ENCODE data around the gene EHMT1.
"Not testable (repeated sequence)": the region's sequence is repeated elsewhere in the genome, so short reads cannot be mapped to it uniquely, and the experiment has no call there.

EHMT1 gene

DNA sequence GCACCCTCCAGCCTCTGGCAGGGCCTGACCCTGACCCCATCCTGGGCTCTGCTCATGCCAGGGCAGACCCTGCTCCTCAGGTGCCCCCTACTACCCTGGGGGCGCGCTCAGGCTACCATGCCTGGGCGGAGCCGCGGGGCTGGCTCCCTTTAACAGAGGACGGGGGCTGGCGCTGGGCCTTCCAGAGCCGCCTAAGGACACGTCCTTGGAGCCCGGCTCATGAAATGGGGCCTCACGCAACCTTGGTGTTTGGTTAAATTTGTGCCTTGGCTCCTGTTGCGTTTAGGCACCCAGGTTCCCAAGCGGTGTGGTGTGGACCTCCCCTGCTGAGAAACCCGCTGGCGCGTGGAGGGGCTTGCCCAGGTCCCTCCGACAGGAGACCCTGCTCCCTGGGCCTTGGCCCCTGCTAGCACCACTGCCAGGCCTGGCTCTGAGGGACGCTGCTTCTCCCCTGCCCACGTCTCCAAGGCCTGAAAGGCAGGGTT, 3.4 kb upstream of the EHMT1 start:
- no peak for FAIRE-seq

DNA sequence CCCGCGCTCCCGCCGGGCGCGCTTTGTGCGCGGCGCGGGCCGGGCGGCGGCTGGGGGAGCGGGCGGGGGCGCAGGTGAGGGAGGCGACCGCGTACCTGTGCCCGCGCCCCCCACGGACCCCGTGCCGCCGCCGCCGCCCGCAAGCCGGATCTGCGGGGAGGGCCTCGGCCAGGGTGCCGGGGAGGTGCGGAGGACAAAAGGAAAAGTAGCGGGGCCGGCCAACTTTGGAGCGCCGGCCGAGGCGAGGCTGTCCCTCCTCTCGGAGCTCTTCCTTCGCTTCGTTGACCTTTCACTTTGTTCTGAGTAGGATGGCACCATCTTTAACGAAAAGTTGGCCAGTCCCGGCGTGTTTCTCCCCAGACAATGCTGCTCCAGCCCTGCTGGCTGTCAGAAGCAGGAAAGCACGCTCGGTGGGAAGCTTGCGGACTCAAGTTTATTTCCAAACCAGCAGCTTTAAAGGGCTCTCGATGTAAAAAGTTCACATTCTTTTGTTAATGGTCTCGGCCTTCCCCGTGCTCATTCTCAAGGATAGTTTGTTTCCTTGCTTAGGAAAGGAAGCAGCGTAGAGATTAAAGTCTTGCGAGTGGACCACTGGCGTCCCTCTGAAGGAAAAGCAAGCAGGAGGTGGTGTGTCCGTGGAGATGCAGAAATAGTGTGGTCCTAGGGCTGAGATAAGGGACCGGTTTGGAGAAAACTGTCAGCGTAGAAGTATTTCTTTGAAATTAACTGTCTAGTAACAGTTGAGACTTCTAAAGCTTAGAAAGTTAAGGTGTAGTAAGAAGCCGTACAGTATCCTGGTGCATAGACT, 639 bp downstream of the EHMT1 start:
- FAIRE-seq, result no peak

DNA sequence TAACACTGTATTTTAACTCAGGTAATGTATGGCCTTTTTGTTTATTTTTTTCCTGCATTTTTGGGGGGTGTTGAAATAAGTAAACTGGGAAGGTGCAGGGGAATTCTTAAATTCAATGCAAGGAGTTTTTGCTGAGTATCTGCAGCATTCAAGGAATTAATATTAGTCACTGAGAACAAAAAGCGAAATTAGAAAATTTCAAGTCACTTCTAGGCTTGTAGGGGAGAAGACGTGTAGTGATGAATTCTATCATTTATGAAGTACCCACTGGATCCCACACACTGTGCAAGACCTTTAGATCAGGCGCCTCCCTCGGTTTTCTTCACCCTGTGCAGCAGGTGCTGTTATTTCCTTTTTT, 1.2 kb downstream of the EHMT1 start:
- no peak for FAIRE-seq

DNA sequence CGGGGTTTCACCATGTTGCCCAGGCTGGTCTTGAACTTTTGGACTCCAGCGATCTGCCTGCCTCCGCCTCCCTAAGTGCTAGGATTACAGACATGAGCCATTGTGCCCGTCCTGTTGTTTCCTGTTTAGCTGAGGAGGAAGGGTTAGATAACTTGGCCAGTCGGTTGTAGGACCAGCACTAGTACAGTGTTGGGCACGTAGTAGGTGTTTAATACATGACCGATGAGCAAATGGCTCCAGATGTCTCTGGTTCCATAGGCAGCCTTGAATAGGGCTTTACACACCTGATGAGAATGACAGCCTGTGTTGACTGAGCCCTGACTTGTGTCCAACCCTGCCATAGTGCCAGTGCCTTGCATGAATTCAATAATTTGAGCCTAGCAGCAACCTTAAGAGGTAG, 1.8 kb downstream of the EHMT1 start:
- no peak for FAIRE-seq

DNA sequence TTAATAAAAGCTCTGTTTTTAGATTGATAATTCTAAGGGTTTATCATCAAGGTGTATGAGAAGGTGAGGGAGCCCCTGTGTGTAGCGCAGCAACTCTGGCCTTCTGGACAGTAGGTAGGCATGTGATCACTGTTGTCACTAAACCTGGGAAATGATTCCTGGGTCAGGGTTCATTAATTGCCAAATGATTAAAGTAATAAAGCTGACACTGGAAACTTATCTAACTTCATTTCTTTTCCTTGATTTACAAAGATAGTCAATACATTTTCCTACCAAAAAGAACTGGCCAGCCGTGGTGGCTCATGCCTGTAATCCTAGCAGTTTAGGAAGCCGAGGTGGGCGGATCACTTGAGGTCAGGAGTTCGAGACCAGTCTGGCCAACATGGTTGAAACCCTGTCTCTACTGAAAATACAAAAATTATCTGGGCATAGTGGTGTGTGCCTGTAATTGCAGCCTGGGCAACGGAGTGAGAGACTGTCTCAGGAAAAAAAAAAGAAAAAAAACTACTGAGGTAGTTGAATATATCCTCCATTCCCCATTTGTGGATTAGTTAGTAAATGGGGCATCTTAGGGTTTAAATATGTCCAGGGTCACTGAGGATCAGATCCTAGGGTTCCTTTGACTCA, 2.4 kb downstream of the EHMT1 start:
- no peak for FAIRE-seq

DNA sequence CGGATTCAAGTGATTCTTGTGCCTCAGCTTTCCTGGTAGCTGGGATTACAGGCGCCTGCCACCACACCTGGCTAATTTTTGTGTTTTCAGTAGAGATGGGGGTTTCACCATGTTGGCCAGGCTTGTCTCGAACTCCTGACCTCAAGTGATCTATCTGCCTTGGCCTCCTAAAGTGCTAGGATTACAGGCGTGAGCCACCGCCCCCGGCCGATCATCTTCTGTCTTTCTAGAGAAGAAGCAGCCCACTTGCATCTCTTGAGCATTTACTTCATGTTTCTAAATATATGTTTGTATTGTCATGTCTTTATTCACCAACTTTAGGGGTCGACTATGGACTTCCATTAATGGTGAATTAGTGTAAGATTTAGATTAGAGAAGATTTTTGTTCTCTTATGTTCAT, 3.4 kb downstream of the EHMT1 start:
- FAIRE-seq, result not testable (repeated sequence)

DNA sequence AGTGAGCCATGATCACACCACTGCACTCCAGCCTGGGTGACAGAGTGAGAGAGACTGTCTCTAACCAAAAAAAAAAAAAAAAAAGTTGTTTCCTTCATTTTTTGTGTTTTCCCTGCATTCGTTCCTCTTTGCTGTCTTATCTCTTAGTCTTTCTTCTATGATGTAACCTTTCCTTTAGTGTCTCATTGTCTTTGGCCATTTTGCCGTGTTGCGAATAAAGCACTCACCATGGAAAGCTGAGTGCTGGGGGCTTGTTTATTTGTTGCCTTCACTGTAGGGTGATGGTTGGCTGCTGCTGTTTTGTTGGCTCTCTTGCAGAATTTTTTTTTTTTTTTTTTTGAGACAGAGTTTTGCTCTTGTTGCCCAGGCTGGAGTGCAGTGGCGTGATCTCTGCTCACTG, 7.7 kb downstream of the EHMT1 start:
- no peak for FAIRE-seq

DNA sequence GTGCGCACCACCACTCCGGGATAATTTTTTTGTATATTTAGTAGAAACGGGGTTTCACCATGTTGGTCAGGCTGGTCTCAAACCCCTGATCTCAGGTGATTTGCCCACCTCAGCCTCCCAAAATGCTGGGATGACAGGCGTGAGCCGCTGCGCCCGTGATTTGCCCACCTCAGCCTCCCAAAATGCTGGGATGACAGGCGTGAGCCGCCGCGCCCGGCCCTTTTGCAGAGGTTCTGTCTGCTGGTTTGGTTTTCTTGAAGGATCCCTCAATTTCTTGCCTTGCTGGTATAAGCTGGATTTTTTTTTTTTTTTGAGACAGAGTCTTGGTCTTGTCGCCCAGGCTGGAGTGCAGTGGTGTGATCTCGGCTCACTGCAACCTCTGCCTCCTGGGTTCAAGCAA, 8.6 kb downstream of the EHMT1 start:
- FAIRE-seq, result not testable (repeated sequence)

DNA sequence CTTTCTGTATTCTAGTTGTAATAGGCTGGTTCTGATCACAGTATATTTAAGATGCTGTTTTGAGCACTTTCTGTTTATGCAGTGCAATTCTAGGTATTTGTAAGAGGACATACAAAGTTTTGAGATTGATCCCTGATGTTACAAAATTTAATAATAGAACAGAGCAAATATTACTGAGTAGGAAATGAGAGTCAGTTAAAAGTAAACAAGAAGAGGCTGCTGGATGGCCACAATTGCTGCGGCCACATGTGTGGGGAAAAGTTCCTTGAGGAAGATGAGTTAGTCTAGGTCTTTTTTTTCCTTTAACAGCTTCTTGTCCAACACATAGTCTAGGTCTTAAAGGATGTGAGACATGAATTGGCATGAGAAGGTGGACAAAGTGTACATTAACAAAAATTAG, 11.3 kb downstream of the EHMT1 start:
- FAIRE-seq, result peak; percentile 47

DNA sequence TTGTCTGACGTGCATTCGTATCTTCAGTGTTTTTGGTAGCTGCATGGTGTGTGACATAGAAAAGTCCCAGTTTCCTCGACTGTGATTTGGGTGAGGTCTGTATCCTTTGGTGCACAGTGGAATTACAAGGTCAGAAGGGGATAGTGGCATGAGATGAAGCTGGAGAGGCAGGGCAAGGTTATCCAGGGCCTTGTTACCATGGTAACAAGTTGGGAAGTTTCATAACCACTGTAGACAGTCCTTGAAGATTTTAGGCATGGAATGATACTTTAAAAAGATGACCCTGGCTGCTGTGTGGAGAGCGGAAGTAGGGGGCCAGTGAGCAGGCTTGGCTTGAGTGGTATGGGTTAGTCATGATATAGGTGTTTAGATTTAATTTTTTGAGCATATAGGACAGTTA, 11.9 kb downstream of the EHMT1 start:
- FAIRE-seq, result no peak

DNA sequence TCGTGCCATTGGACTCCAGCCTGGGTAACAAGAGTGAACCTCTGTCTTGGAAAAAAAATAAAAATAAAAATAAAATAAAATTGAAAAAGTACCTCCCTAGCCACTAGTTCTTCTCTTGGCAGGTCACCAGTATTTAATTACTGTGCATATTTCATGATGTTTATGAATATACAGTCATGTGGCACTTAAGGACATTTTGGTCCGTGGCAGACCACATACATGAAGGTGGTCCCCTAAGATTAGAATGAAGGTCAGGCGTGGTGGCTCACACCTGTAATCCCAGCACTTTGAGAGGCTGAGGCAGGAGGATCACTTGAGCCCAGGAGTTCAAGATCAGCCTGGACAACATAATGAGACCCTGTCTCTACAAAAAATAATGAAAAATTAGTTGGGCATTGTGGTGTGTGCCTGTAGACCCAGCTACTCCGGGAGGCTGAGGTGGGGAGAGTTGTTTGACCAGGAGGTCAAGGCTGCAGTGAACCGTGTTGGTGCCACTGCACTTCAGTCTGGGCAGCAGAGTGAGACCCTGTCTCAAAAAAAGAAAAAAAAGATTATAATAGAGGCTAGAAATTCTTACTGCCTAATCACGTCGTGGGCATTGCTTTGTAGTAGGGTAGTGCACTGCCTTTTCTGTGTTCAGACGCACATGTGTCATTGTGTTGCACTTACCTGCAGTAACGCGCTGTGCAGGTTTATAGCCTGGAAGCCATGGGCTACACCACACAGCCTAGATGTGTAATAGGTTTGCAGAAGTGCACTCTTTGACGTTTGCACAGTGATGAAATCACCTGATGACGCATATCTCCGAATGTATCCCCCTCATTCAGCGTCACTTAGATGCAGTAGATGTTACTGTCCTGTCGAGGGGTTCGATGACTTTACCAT, 12.8 kb downstream of the EHMT1 start:
- FAIRE-seq, result no peak

DNA sequence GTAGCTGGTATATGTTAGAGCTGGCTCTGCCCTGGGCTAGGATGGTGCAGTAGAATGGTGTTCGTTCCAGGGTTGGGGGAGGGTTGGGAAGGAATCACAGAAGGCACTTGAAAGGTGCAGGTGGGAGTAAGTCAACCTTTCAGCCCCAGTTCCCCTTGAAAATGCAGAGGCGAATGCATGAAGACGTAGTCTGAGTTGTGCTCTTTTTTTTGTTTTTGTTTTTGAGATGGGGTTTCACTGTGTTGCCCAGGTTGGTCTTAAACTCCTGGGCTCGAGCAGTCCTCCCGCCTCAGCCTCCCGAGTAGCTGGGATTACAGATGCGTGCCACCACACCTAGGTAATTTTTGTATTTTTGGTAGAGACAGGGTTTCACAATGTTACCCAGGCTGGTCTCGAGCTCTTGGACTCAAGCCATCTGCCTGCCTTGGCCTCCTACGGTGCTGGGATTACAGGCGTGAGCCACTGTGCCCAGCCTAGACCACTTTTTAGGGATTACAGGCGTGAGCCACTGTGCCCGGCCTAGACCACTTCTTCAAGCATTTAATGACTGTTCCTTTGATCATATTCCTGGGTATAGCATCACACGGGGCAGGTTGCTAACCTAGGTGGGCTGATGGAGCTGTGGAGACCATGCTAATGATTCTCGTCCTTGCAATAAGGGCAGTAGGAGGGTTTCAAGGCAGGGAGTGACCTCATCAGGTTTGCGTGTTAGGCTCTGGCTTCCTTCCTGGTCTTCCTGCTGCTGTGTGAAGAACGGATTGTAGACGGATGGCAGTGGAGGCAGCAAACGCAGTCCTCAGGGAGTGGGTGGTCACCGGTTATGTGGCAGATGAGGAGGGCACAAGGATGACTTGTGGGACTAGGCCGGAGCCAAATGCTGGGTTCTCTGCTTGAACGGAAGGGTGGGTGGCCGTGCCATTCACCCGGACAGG, 13.7 kb downstream of the EHMT1 start:
- FAIRE-seq, result no peak

DNA sequence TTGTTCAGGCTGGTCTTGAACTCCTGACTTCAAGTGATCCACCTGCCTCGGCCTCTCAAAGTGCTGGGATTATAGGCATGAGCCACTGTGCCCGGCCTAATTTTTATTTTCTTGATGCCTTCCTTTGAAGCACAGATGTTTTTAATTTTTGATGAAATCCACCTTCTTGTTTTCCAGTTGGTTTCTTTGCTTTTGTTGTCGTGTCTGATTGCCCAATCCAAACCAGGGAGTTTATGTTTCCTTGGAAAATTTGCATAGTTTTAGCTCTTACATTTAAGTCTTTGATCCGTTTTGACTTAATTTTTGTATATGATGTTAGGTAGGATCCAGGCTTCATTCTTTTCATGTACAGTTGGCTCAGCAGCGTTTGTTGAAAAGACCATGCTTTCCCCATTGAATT, 15.2 kb downstream of the EHMT1 start:
- FAIRE-seq, result no peak

DNA sequence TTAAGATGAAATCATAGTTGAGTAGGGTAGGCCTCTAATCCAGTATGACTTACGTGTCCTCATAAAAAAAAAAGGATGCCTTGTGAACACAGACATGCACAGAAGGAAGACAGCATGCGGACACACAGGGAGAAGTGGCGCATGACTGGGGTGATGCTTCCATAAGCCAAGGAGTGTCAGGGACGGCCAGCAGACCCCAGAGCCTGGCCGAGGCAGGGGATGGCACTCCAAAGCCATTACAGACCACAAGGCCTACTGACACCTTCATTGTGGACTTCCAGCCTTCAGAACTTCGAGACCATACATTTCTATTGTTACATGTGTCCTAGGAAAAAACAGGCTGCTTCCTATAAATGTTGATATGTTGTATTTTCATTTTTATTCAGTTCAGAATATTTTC, 19.9 kb downstream of the EHMT1 start:
- no peak for FAIRE-seq

DNA sequence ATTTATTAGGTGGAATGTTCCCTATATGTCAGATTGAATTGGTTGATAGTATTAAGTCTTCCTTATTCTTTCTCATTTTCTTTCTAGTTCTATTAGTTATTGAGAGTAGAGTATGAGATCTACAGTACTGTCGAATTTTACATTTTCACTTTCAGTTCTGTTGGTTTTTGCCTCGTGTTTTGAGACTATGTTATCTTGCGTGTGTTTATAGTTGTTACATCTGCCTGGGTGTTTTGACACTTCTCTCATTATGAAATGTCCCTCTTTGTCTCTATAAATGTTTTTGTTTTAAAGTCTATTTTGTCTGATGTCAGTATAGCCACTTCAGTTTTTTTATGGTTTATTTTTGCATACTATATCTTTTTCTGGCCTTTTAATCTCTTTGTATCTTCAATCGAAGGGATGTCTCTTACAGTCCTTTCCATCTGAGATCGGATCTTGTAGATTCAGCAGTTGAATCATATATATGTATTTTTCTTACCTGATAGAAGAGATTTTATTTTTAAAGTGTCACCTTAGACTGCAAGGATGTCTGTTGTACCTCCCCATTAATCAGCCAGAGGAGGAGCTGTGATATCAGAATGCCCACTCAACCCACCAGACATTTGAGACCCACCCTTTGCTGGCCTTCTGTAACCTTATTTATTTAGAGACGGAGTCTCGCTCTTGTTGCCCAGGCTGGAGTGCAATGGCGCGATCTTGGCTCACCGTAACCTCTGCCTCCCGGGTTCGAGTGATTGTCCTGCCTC, 20.7 kb downstream of the EHMT1 start:
- FAIRE-seq, result no peak

DNA sequence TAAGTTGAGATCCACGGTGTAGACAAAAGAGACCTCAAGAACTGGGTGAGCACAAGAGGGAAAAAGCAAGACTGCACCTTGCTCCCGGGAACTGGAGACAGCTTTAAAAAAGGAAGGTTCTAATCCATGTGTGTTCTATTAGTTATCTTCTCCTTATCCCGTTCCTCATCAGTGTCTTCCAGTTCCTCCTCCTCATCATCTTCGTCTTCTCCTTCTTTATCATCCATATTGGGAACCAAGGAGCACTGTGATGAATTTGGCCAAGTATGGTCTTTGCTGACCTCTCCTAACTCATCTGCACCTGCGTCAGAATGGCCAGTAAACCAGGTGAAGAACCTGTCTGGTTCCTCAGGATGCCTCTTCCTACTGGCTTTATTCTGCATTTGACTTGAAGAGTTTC, 22.1 kb downstream of the EHMT1 start:
- no peak for FAIRE-seq

DNA sequence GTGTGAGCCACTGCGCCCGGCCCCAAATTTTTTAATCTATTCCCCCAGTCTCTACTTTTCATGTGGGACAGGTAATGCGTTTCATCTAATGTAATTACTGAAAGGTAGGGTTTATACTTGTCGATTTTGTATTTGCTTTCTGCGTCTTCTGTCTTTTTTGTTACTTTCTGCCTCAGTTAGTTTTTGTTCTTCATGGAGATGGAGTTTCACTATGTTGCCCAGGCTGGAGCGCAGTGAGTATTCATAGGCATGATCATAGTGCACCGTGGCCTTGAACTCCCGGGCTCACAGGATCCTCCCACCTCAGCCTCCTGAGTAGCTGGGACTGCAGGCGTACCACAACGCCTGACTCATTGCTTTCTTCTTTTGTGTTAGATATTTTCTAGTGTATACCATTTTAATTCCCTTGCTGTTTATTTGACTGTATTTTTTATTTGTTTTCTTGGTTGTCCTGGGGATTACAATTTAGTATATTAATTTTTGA, 23.4 kb downstream of the EHMT1 start:
- FAIRE-seq, result peak; percentile 27

DNA sequence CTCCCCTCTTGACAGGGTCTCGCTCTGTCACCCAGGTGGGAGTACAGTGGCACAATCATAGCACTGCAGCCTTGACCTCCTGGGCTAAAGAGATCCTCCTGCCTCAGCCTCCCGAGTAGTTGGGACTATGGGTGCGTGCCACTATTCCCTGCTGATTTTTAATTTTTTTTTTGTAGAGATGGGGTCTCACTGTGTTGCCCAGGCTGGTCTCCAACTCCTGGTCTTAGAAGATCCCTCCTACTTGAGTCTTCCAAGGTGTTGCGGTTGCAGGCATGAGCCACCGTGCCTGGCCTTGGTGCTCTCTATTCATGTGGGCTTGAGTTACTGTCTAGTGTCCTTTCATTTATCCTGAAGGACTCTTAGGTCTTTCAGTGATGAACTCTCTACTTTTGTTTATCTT, 24.1 kb downstream of the EHMT1 start:
- FAIRE-seq, result no peak

DNA sequence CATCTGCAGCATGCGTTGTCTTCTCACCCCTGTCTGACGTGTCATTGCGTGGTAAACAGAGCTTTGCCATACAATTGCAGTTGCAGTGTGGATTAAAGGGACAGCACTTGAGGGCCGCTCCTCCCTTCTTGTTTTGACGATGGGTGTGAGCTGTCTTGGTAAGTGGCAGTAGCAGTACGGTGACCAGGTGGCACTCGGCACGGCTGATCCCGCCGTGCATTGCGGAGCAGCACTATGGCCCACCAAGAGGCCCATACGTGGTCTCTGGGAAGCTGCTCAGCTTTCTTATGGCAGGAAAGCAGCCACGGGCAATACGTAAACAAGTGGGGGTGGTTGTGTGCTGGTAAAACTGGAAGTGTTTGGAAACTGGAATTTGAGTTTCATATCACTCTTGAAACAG, 25.1 kb downstream of the EHMT1 start:
- FAIRE-seq, result no peak

DNA sequence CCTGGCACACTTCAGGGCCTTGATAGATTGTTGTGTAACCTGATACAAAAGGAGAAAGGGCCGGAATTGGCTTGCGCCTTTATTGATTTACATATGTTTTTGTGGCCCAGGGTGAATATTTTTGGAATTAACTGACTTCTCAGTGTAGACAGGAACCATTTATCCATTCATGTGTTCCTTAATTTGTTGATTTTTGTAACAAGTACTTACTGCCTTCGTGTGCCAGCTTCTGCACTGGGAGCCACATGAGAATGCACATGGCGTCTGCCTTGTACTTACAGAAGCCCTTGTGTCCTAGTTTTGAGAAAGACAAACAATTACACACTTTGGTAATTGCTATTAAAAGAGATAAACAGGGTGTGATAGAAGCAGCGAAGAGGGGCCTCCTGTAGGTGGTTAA, 26.4 kb downstream of the EHMT1 start:
- peak; percentile 49 for FAIRE-seq

DNA sequence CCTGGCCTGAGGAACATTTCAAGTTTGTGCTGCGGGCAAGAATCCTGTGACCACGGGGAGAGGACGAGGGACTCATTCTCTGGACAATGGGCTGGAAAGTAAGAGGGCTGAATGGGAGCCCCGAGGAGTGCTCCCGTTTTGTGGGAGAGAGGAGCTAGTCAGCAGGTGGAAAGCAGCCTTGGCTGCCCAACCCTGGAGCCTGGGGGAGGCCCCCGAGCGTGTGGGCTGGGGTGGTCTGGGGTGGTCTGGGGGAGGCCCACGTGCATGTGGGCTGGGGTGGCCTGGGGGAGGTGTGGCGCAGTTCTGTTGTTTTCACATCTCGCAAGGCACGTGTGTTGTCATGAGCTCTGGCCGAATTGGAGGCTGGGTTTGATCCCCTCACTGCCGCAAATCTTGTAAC, 27.5 kb downstream of the EHMT1 start:
- FAIRE-seq, result no peak
